HUES64 (cell line): Measurements from ENCODE around the gene AIF1L.

Experiments used
- H3K27ac ChIP-seq: 2 replicates; pipeline ENCODE4 v1.7.0; 2013; ENCODE audit warnings: low read depth, low read length, inconsistent platforms
- H3K27me3 ChIP-seq: 2 replicates; pipeline ENCODE4 v1.6.1; 2013; ENCODE audit warnings: mild to moderate bottlenecking, low read length; ENCODE audit not compliant: insufficient read depth
- H3K36me3 ChIP-seq: 2 replicates; pipeline ENCODE4 v1.6.1; 2013; ENCODE audit warnings: mild to moderate bottlenecking, low read length; ENCODE audit not compliant: insufficient read depth
- H3K4me1 ChIP-seq: 2 replicates; pipeline ENCODE4 v1.6.1; 2013; ENCODE audit warnings: mild to moderate bottlenecking, low read length, moderate library complexity; ENCODE audit not compliant: insufficient read depth
- H3K4me3 ChIP-seq: 2 replicates; pipeline ENCODE4 v1.5.1; 2013; ENCODE audit warnings: mild to moderate bottlenecking, low read length, moderate library complexity
- H3K9ac ChIP-seq: 2 replicates; pipeline ENCODE4 v1.6.1; 2013; ENCODE audit warnings: mild to moderate bottlenecking, low read depth, low read length
- H3K9me3 ChIP-seq: 2 replicates; pipeline ENCODE4 v1.6.1; 2013; ENCODE audit warnings: low read depth, low read length; ENCODE audit not compliant: insufficient read depth
- WGBS: fragments of 150-250, 120-280 bp; methylation state at CpG from one replicate; pipeline ENCODE4 v1.1.7; 2013; ENCODE audit warnings: missing lambda C conversion rate; 5-methylcytosine and 5-hydroxymethylcytosine counted together

AIF1L gene

DNA sequence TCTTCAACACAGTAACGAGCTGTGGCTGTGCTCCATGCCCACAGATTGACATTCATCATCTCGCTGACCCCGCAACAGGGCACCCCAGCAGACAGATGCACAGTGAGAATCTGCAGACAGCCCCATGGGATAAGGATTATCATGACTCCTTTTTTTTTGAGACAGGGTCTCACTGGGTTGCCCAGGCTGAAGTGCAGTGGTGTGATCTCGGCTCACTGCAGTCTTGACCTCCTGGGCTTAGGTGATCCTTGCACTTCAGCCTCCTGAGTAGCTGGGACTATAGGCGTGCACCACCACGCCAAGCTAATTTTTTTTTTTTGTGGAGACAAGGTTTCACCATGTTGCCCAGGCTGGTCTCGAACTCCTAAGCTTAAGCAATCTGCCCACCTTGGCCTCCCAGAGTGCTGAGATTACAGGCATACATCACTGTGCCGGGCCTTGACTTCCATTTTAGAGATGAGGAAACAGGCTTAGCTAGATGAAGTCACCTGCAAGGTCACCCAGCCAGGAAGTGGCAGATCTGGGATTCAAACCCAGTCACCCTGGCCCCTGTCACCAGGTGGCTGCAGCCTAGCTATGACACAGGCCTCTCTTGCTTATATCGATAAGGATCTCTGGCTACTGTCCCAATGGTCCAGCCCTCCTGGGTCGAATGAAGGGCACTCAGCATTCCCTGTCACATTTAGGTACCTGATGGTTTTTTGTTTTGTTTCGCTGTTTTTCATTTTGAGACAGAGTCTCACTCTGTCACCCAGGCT lies 5.1 kb downstream of the AIF1L start:
- H3K27me3 ChIP-seq, result no peaks in the 10 kb centered on the region
- peaks cover 33% of the 10 kb centered on the region for H3K4me1 ChIP-seq
- H3K4me3 ChIP-seq, result no peak overlapping the region
- WGBS, result 96% methylated on average over 11 of the region's 11 CpGs
- no peaks in the 10 kb centered on the region for H3K9me3 ChIP-seq
- no peak overlapping the region for H3K9ac ChIP-seq
- peaks cover 21% of the 10 kb centered on the region for H3K36me3 ChIP-seq
- H3K27ac ChIP-seq, result no peak overlapping the region

DNA sequence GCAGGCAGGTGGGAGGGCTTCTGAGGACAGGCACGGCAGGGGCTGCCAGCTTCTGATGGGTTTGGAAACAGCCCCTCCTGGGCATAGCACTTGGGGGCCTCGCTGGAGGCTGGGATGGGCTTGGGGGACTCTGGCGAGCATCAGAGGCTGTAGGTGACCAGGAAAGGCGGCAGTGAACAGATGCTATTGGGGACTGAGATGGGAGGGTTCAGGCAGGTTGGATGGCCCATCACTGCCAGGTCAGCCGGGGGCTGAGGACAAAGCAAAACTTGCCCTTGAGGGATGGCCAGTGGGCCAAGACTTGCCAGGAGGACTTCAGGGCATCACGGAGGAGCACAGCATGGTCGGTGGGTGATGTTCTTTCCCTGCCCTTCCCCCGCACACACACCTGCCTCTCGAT lies 6.7 kb downstream of the AIF1L start:
- WGBS, result 92% methylated on average over 8 of the region's 9 CpGs
- Histone ChIP-seq H3K9ac (no peak overlapping the region), H3K27ac (no peak overlapping the region), H3K4me1 (peaks cover 25% of the 10 kb centered on the region), H3K36me3 (peaks cover 31% of the 10 kb centered on the region), H3K4me3 (no peak overlapping the region), H3K27me3 (no peaks in the 10 kb centered on the region), H3K9me3 (no peaks in the 10 kb centered on the region)

DNA sequence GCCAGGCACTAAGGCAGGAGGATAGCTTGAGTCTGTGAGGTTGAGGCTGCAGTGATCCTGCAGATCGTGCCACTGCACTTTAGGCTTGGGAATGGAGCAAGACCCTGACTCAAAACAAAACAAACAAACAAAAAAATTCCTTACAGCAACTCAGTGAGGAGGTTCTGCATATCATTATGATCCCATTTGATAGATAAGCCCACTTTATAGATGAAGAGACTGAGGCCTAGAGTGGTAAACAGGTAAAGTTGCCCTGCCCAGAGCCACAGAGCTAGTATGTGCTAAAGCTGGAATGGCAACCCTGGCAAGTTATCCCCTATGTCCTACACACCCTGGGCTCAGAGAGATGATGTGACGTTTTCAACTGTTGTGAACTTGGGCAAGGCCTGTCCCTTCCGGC lies 7.2 kb downstream of the AIF1L start:
- Histone ChIP-seq H3K27ac (peak overlapping the region; percentile 27; the same call in 1 of the 2 replicates), H3K36me3 (peaks cover 33% of the 10 kb centered on the region), H3K4me3 (no peak overlapping the region), H3K9me3 (no peaks in the 10 kb centered on the region), H3K27me3 (no peaks in the 10 kb centered on the region), H3K9ac (no peak overlapping the region), H3K4me1 (peaks cover 21% of the 10 kb centered on the region)
- WGBS, result 94% methylated on average over 3 of the region's 3 CpGs

DNA sequence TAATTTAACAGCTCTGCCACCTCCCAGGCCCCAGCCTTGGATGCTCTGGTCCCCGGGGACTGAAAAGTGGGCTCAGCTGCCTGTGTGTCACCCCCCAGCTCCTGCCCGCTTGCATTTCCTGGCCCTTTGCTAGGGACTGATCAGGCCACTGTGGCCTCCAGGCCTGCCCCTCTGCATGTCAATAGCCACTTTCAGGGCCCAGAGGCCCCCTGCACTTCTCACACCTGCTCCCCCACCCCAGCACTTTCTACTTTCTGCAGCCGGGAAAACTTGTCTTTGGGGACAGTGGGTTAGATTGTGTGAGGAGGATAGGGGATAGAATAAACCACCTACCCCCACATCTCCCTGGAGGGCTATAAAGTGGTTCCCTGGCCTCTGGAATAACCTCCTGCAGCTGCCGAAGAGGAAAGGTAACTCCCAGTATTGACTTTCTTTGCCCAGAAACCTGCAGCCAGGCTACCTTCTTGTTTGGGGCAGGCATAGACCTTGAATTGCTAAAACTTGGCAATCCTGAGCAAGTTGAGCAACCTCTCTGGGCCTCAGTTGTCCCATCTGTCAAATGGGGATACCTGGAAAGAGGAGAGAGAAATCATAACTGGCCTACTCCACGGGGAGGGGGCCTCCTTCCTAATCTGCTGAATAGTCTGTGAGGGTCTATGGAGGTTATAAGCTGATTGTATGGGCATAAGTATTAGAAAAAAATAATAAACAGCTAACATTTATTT lies 7.8 kb downstream of the AIF1L start:
- no peaks in the 10 kb centered on the region for H3K27me3 ChIP-seq
- peaks cover 39% of the 10 kb centered on the region for H3K36me3 ChIP-seq
- no peak overlapping the region for H3K9ac ChIP-seq
- H3K4me1 ChIP-seq, result peaks cover 15% of the 10 kb centered on the region
- 69% methylated on average over 4 of the region's 5 CpGs for WGBS
- H3K9me3 ChIP-seq, result no peaks in the 10 kb centered on the region
- H3K27ac ChIP-seq, result peak overlapping the region; percentile 27; the same call in 1 of the 2 replicates
- H3K4me3 ChIP-seq, result no peak overlapping the region

DNA sequence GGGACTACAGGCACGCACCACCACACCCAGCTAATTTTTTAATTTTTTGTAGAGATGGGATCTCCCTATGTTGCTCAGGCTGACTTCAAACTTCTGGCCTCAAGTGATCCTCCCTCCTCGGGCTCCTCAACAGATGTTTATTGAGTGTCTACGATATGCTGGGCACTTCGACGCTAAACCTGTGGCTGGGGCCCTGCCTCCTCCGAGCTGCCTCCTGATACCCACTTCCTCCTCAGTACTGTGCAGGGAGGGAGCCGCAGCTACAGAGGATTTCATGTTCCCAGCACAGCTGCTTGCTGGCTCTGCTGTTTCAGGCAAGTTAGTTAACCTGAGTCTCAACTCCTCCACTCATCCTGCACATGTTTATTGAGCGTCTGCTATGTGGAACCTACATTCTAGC lies 9.6 kb downstream of the AIF1L start:
- H3K27me3 ChIP-seq, result no peaks in the 10 kb centered on the region
- 95% methylated on average over 8 of the region's 8 CpGs for WGBS
- H3K4me3 ChIP-seq, result no peak overlapping the region
- no peaks in the 10 kb centered on the region for H3K9me3 ChIP-seq
- peaks cover 43% of the 10 kb centered on the region for H3K36me3 ChIP-seq
- H3K9ac ChIP-seq, result no peak overlapping the region
- no peak overlapping the region for H3K27ac ChIP-seq
- H3K4me1 ChIP-seq, result peaks cover 7% of the 10 kb centered on the region; the same call in 1 of the 2 replicates

- 89% methylated on average over 8 of the region's 8 CpGs for WGBS
- Histone ChIP-seq H3K27ac (no peak overlapping the region), H3K9me3 (no peaks in the 10 kb centered on the region), H3K36me3 (peaks cover 42% of the 10 kb centered on the region), H3K4me1 (peaks cover 16% of the 10 kb centered on the region), H3K4me3 (no peak overlapping the region), H3K27me3 (no peaks in the 10 kb centered on the region), H3K9ac (no peak overlapping the region)
These were observed 11.4 kb downstream of the AIF1L start for GRCh38 chr9:131107760-131108159.

- H3K4me1 ChIP-seq, result peaks cover 11% of the 10 kb centered on the region
- peak overlapping the region; percentile 85 for H3K27ac ChIP-seq
- H3K9ac ChIP-seq, result peak overlapping the region; percentile 45
- H3K4me3 ChIP-seq, result no peak overlapping the region
- H3K27me3 ChIP-seq, result no peaks in the 10 kb centered on the region
- no peaks in the 10 kb centered on the region for H3K9me3 ChIP-seq
- WGBS, result 66% methylated on average over 10 of the region's 10 CpGs
- H3K36me3 ChIP-seq, result peaks cover 52% of the 10 kb centered on the region
These were observed 15.0 kb downstream of the AIF1L start for GRCh38 chr9:131111186-131111853.

- Histone ChIP-seq H3K4me1 (peaks cover 11% of the 10 kb centered on the region), H3K4me3 (no peak overlapping the region; the same call in 1 of the 2 replicates), H3K27ac (peak overlapping the region; percentile 85), H3K9ac (peak overlapping the region; percentile 45), H3K36me3 (peaks cover 51% of the 10 kb centered on the region), H3K9me3 (no peaks in the 10 kb centered on the region), H3K27me3 (no peaks in the 10 kb centered on the region)
- WGBS, result 56% methylated on average over 24 of the region's 25 CpGs
These were observed 15.6 kb downstream of the AIF1L start for GRCh38 chr9:131111854-131112311.

- no peaks in the 10 kb centered on the region for H3K9me3 ChIP-seq
- peak overlapping the region; percentile 85 for H3K27ac ChIP-seq
- 93% methylated on average over 23 of the region's 23 CpGs for WGBS
- peaks cover 11% of the 10 kb centered on the region for H3K4me1 ChIP-seq
- peaks cover 53% of the 10 kb centered on the region for H3K36me3 ChIP-seq
- H3K27me3 ChIP-seq, result no peaks in the 10 kb centered on the region
- peak overlapping the region; percentile 42; the same call in 1 of the 2 replicates for H3K9ac ChIP-seq
- no peak overlapping the region for H3K4me3 ChIP-seq
These were observed 16.2 kb downstream of the AIF1L start for GRCh38 chr9:131112374-131113154.

DNA sequence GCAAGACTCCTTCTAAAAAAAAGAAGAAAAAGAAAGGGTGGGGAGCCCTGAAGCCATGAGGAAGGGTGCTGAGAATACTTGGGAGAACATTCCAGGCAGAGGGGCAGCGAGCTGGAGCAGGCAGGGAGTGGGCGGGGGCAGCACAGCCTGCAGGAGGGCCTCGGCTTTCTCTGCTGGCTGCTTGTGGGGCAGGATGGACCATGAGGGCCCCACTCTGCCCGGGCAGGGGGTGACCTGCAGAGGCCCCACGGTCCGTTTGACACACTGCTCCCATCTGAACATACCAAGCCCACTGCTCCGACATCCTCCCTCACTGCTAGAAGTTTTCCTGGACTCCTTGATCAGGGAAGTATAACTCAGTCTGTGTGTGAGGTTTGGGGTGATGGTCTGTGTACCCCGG lies 17.3 kb downstream of the AIF1L start:
- H3K9ac ChIP-seq, result no peak overlapping the region
- H3K9me3 ChIP-seq, result no peaks in the 10 kb centered on the region
- H3K27me3 ChIP-seq, result no peaks in the 10 kb centered on the region
- H3K4me3 ChIP-seq, result no peak overlapping the region
- H3K36me3 ChIP-seq, result peaks cover 60% of the 10 kb centered on the region
- 91% methylated on average over 8 of the region's 8 CpGs for WGBS
- H3K4me1 ChIP-seq, result peaks cover 11% of the 10 kb centered on the region
- no peak overlapping the region; the same call in 1 of the 2 replicates for H3K27ac ChIP-seq
